ENCODE data around the gene FAM174C.

FAM174C gene

GRCh38 chr19:1254081-1254527, 21.2 kb upstream of the FAM174C start:
- no peak for TF ChIP-seq CTCF (conservative IDR thresholded peaks at IDR 0.05; ENCODE audit: low read length)
- DNase-seq (ENCODE audit: low read depth): no peak
- H3K4me3 ChIP-seq (ENCODE audit: low read length): peak overlapping the region; percentile 88

GRCh38 chr19:1254530-1255185, 20.7 kb upstream of the FAM174C start:
- H3K4me3 ChIP-seq (ENCODE audit: low read length): no peak overlapping the region; the same call in 1 of the 2 replicates
- DNase-seq (ENCODE audit: low read depth): no peak
- TF ChIP-seq CTCF (conservative IDR thresholded peaks at IDR 0.05; ENCODE audit: low read length): no peak

- no peak for TF ChIP-seq CTCF (conservative IDR thresholded peaks at IDR 0.05; ENCODE audit: low read length)
- DNase-seq (ENCODE audit: low read depth): no peak
- H3K4me3 ChIP-seq (ENCODE audit: low read length): no peak overlapping the region
Measured at GRCh38 chr19:1255186-1256161, 19.9 kb upstream of the FAM174C start.

- no peak for DNase-seq (ENCODE audit: low read depth)
- no peak for TF ChIP-seq CTCF (conservative IDR thresholded peaks at IDR 0.05; ENCODE audit: low read length)
- H3K4me3 ChIP-seq (ENCODE audit: low read length): no peak overlapping the region
Measured at GRCh38 chr19:1256646-1257474, 18.5 kb upstream of the FAM174C start.

GRCh38 chr19:1257475-1258162, 17.7 kb upstream of the FAM174C start:
- TF ChIP-seq CTCF (conservative IDR thresholded peaks at IDR 0.05; ENCODE audit: low read length): no peak
- no peak overlapping the region for H3K4me3 ChIP-seq (ENCODE audit: low read length)
- DNase-seq (ENCODE audit: low read depth): no peak

GRCh38 chr19:1258163-1258492, 17.2 kb upstream of the FAM174C start:
- no peak for TF ChIP-seq CTCF (conservative IDR thresholded peaks at IDR 0.05; ENCODE audit: low read length)
- H3K4me3 ChIP-seq (ENCODE audit: low read length): no peak overlapping the region
- no peak for DNase-seq (ENCODE audit: low read depth)

Measured in AG10803 (cell line).